Right renal pelvis (tissue), 4 donors: ENCODE measurements around the gene CMC1. TPM values are rescaled to one million over a fixed set of nuclear protein-coding genes. Genes with fewer than 3 reads are reported as not detected.

ENCODE experiments used
- DNase-seq, 4 donors: peaks; one replicate each; pipeline ENCODE4 v3.0.0-alpha.2; 2013; ENCODE audit warnings: low read depth in 4 of 4, low spot score in 3 of 4, missing footprints in 1 of 4
- polyA plus RNA-seq, 4 donors: library from polyadenylated mRNA; unstranded; fragments of 120-200 nt; gene quantifications; one replicate each; pipeline ENCODE4 v1.2.1, GENCODE V29; 2013; ENCODE audit not compliant: insufficient read length in 4 of 4

CMC1 gene
- polyA plus RNA-seq, 4 donors, result 27.6 to 33.4 (median 29.4) TPM

GRCh38 chr3:28348629-28349468 lies 107.4 kb downstream of the CMC1 start, which contains the start of the genes AZI2 and ZCWPW2:
Gene AZI2 (minus strand): TSS chr3:28348824. CDS start chr3:28340617, 8,207 bp downstream.
Gene ZCWPW2 (plus strand): TSS chr3:28348721. CDS start chr3:28413069, 64,348 bp downstream.
- peak; percentile 94 to 96 (median 94) for DNase-seq

GRCh38 chr3:28349469-28350000 lies 108.1 kb downstream of the CMC1 start:
- DNase-seq, result no peak

Other genes with a start within 250 kb of the CMC1 start
- gene ZCWPW2, start 107.1 kb downstream of the CMC1 start, polyA plus RNA-seq, result 1 to 10 TPM; 2.1 to 2.7 (median 2.2) TPM
- 100 to 1,000 TPM in 3 of 4 donors, 10 to 100 TPM in 1; 86.9 to 121 (median 119) TPM for gene AZI2, start 107.2 kb downstream of the CMC1 start, polyA plus RNA-seq